EL (cell line): ENCODE measurements around the gene BAD.

ENCODE experiments used
- DNase-seq: peaks from one replicate; pipeline ENCODE4 v3.0.0-alpha.2; 2016

Gene BAD

DNA sequence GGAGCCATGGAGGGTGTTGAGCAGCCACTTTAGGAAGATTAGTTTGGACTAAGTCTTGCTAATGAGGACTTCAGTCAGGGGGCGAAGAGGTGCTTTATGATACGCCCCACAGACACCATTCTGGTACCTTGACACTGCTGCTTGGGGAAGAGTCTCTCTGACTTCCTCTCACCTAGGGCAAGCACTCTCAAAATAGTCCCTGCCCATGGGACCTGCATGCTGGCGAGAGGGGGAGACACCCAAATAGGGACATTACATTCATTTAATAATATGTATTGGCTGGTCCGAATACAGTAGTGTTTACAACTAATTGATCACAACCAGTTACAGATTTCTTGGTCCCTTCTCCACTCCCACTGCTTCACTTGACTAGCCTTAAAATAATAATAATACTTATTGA is 11.3 kb upstream of the BAD start:
- DNase-seq = no peak

DNA sequence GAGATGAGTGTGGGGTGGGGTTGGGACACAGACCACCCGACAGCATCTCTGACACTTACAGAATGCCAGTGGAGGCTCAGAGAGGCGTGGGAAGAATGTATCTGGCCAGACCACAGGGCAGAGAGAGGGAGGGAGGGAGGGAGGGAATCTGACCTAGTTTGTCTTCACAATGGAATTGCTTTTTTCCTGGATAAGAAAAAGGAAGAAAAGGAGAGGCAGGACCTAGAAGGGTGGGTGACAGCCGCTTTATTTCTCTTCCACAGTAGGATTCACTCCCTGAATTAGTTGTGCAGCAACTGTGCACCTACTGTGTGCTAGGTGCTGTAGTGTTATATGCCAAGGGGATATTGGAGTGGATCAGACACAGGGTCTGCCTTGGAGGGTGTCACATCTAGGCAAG is 10.3 kb upstream of the BAD start:
- DNase-seq = no peak

DNA sequence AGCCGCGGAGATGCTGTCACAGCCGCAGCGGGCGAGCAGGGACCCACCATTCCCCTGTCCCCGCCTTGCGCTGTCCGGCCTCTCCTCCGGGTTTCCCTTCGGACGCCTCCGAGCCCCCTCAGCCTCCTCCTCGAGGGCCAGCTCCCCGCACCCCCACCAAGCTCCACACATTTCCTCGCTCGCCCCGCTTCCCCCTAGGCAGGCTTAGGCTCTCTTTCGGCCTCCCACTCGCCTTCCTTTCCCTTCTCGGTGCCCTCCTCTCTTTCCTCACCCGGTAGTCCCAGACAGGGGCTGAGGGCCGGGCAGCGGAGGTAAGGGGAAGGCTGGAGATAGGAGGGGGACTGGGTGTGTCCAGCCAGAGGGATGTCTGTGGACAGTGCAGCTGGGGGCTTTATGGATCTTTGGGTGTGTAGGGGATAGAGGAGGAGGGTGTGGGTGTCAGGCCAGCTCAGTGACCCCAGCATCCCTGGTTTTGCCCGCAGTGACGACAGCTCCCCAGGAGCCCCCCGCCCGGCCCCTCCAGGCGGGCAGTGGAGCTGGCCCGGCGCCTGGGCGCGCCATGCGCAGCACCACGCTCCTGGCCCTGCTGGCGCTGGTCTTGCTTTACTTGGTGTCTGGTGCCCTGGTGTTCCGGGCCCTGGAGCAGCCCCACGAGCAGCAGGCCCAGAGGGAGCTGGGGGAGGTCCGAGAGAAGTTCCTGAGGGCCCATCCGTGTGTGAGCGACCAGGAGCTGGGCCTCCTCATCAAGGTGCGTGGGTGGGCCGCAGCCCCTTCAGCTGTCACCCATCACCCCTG is 8.2 kb upstream of the BAD start:
- no peak for DNase-seq

- DNase-seq = no peak
Measured at GRCh38 chr11:64291752-64292459, 7.4 kb upstream of the BAD start.

DNA sequence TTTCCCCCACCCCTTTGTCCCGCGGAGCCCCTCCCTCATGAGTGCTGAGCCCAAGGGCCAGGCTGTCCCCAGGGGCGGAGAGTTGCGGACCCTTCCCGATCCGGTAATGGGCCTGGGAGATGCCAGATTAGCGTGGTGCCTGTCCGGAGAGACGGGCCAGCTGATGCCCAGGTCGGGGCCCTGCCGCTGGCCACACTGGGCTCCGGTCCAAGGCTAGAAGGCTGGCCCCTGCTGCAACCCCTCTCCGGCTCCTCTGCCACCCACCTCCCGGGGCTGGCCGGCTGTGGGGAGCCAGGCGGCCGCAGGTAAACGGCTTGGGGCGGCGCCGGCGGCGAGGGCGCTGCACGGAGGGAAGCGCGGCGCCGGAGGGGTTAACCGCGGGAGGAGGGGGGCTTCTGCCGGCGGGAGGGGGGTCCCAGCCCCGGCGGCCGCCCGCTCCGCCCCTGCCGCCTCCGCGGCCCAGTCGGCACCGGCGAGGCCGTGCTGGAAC is 6.8 kb upstream of the BAD start, which contains the start of gene KCNK4:
KCNK4 (plus strand) TSS at position 41 of the 490 bp plus-strand sequence. CDS start 1,717 bp downstream, outside the sequence.
- DNase-seq = no peak

GRCh38 chr11:64290352-64291261 is 6.1 kb upstream of the BAD start:
- DNase-seq = no peak

DNA sequence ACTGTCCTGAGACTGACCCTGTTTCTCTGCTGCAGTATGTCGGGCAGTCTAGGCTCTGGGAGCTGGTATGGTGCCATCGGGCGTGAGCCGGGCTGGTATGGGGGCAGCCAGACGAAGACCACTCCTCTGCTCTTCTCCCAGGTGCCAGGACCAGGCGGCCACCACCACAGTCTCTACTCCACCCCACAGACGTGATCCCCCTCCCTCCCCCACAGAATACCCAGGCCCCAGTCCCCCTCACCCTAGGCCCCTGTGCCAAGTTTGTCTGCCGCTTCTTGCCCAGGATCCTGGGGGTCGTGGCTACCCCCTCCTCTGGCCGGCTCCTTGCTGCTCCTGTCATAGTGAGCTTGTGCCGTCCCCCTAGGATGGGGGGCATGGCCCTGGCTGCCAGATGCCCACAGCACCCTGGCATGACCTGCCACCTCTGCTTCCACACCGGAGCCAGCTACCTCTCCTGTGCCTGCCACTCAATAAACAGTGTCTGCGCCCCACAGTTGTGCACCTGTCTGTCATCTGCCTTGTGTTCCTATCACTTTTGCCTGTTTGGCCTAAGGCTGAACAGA is 4.6 kb upstream of the BAD start:
- DNase-seq = no peak

DNA sequence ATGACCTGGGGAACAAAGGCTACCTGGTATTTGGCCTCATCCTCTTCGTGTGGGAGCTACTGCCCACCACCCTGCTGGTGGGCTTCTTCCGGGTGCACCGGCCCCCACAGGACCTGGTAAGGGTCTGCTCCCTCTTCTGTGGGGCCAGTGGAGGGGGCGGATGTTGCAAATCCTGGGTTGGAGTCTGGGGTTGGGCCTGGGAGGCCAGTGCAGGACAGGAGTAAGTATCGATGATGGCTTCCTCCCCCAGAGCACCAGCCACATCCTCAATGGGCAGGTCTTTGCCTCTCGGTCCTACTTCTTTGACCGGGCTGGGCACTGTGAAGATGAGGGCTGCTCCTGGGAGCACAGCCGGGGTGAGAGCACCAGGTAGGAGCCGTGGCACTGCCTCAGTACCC is 3.9 kb upstream of the BAD start:
- no peak for DNase-seq

- no peak for DNase-seq
Measured at GRCh38 chr11:64287676-64288352, 3.3 kb upstream of the BAD start.

GRCh38 chr11:64286801-64287159 is 2.3 kb upstream of the BAD start:
- DNase-seq = no peak

DNA sequence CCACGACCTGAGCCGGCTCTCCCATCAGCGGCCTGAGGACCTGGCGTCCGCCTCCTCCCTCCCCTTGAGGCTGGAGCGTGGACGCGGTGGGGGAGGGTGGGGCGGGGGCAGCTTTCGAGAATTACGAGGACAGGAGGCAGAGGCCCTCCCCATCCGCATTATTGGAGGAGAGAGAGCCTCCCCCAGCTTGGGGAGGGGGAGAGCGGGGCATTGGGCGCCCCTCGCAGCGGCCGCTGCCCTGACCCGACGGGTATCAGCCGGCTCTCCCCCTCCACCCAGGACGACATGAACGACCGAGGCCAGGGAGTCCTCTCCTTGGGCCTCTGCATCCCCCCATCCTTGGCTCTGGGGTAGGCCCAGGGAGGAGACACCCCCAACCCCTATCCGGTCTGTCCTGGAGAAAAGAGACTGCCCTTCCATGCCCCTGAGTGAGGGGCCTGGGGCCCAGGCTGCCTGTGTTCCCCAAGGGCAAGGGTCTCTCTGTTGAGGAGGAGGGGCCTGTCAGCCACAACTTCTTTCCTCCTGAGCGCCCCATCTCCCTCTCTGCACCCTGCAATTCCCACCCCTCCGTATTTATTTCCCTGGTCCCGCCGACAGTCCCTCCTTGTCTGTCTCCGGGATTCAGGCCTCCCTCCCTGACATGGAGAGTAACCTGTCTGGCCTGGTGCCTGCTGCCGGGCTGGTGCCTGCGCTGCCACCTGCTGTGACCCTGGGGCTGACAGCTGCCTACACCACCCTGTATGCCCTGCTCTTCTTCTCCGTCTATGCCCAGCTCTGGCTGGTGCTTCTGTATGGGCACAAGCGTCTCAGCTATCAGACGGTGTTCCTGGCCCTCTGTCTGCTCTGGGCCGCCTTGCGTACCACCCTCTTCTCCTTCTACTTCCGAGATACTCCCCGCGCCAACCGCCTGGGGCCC is 1.7 kb upstream of the BAD start:
- no peak for DNase-seq

GRCh38 chr11:64284962-64285884 is 758 bp upstream of the BAD start, which contains the start of gene GPR137:
Gene GPR137 (plus strand): TSS chr11:64285848. CDS start chr11:64286525, 677 bp downstream.
- peak; percentile 78 for DNase-seq

GRCh38 chr11:64283092-64283491 is 1.4 kb downstream of the BAD start:
- DNase-seq = no peak

- DNase-seq = no peak
Measured at GRCh38 chr11:64281957-64282770, 2.3 kb downstream of the BAD start.

- no peak for DNase-seq
Measured at GRCh38 chr11:64278576-64279190, 5.8 kb downstream of the BAD start.

- DNase-seq = peak; percentile 94
Measured at GRCh38 chr11:64276653-64277431, 7.6 kb downstream of the BAD start.

DNA sequence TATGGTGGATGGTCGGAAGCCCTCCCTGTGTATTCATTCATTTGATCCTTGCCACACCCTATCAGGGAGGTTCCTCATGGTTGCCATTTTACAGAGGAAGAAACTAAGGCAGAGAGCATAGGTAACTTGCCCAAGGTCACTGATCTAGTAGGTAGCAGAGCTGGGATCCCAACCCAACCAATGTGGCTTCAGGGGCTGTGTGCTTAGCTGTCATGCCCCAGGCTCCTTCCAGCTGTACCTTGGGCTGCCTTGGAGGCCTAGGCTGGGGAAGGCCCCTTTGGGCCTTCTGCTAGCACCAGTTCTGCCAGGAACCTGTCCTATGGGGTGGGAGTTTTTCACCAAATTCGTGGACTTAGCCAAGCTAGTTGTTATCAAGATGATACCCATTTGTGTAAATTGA is 8.6 kb downstream of the BAD start:
- DNase-seq = no peak
